HepG2 (cell line): ENCODE results near the gene CAND2. TPM values are rescaled to one million over a fixed set of nuclear protein-coding genes. Genes with fewer than 3 reads are reported as not detected.

Source experiments
- GATAD2A ChIP-seq: IDR thresholded peaks from 2 replicates; pipeline ENCODE4 v1.6.1; 2016
- PHF5A ChIP-seq: IDR thresholded peaks from one replicate; pipeline ENCODE4 v1.6.1; 2018; ENCODE audit warnings: low read depth, missing genetic modification reagents; ENCODE audit not compliant: unreplicated experiment
- TAF15 ChIP-seq: fragments of 200-400 bp; formaldehyde crosslinking; IDR thresholded peaks from one replicate; pipeline ENCODE4 v1.6.1; 2018; ENCODE audit warnings: mild to moderate bottlenecking, low read depth, low read length; ENCODE audit not compliant: poor library complexity, severe bottlenecking
- U2AF2 ChIP-seq: fragments of 200-400 bp; formaldehyde crosslinking; IDR thresholded peaks from 2 replicates; pipeline ENCODE4 v1.6.1; 2017; ENCODE audit warnings: low read depth, mild to moderate bottlenecking, low read length
- ZBTB10 ChIP-seq: sonication (generic); formaldehyde crosslinking; IDR thresholded peaks from 2 replicates; pipeline ENCODE4 v1.4.0; 2020; ENCODE audit warnings: missing genetic modification reagents, borderline replicate concordance
- ZBTB20 ChIP-seq: sonication (generic); formaldehyde crosslinking; IDR thresholded peaks from 2 replicates; pipeline ENCODE4 v1.8.1; 2023; ENCODE audit warnings: missing genetic modification reagents, low read depth, mild to moderate bottlenecking, borderline replicate concordance
- ZBTB40 ChIP-seq, 2 experiments: fragments of 450-650 bp in 1 of 2; sonication (generic) in 1 of 2; formaldehyde crosslinking in 1 of 2; IDR thresholded peaks; 2 replicates each; pipeline versions ENCODE4 v1.6.1 to v1.8.0; 2016 to 2022; ENCODE audit warnings: antibody characterized with exemption in 1 of 2, mild to moderate bottlenecking in 1 of 2, missing genetic modification reagents in 1 of 2
- ZNF557 ChIP-seq: sonication (generic); formaldehyde crosslinking; IDR thresholded peaks from 2 replicates; pipeline ENCODE4 v1.4.0; 2020; ENCODE audit warnings: missing genetic modification reagents
- polyA plus RNA-seq, 8 experiments: library from polyadenylated mRNA; depleted of rRNA in 3 of 8; stranded (reverse) in 7 of 8; unstranded in 1 of 8; fragments of >200 nt; fragmentation: Illumina TruSeq in 4 of 8; extraction: Trizol in 4 of 8; gene quantifications; 2 replicates each; pipeline versions ENCODE4 v1.2.1 to v1.2.3, GENCODE V29; 2011 to 2016; ENCODE audit warnings: low read depth in 4 of 8, missing spikeins in 1 of 8, mixed read lengths in 1 of 8; ENCODE audit not compliant: insufficient read depth in 1 of 8
- total RNA-seq, 5 experiments: library from RNA; depleted of rRNA; stranded (reverse); fragments of >200 nt; fragmentation: Illumina TruSeq; extraction: Trizol; gene quantifications; 2 replicates each; pipeline ENCODE4 v1.2.3, GENCODE V29; 2016; ENCODE audit warnings: low read depth in 1 of 5
- TF ChIP-seq, protein P1 (sequence below): sonication (generic); formaldehyde crosslinking; IDR thresholded peaks from 2 replicates; pipeline ENCODE4 v1.8.1; 2023; ENCODE audit warnings: missing genetic modification reagents, mild to moderate bottlenecking, borderline replicate concordance
- TF ChIP-seq, protein P2 (sequence below): sonication (generic); formaldehyde crosslinking; IDR thresholded peaks from 2 replicates; pipeline ENCODE4 v1.9.0; 2022; ENCODE audit warnings: missing genetic modification reagents, mild to moderate bottlenecking, borderline replicate concordance
- TF ChIP-seq, protein P3 (sequence below): fragments of 450-650 bp; IDR thresholded peaks from 2 replicates; pipeline ENCODE4 v1.6.1; 2017

The CAND2 gene
- total and polyA plus RNA-seq, 2 of the 13 experiments (the other 11 are each of a cell fraction or from before 2014, with no cell fraction given), result 0.01 TPM; not detected in 1

GRCh38 chr3:12868039-12869034 is 71.9 kb downstream of the CAND2 start (continued):
- no peak for TF ChIP-seq ZBTB10
- no peak for TF ChIP-seq U2AF2
- TF ChIP-seq, protein P1, sequence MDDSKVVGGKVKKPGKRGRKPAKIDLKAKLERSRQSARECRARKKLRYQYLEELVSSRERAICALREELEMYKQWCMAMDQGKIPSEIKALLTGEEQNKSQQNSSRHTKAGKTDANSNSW (CRISPR knock-in tag), result no peak
- TF ChIP-seq ZBTB40 (IDR thresholded peaks at IDR 0.05), result no peak
- TF ChIP-seq ZBTB40 (CRISPR knock-in tag; IDR thresholded peaks at IDR 0.05), result no peak
- no peak for TF ChIP-seq TAF15
- TF ChIP-seq, protein P2, sequence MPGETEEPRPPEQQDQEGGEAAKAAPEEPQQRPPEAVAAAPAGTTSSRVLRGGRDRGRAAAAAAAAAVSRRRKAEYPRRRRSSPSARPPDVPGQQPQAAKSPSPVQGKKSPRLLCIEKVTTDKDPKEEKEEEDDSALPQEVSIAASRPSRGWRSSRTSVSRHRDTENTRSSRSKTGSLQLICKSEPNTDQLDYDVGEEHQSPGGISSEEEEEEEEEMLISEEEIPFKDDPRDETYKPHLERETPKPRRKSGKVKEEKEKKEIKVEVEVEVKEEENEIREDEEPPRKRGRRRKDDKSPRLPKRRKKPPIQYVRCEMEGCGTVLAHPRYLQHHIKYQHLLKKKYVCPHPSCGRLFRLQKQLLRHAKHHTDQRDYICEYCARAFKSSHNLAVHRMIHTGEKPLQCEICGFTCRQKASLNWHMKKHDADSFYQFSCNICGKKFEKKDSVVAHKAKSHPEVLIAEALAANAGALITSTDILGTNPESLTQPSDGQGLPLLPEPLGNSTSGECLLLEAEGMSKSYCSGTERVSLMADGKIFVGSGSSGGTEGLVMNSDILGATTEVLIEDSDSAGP (CRISPR knock-in tag), result peak; percentile 56; the same call in 1 of the 2 replicates
- TF ChIP-seq, protein P3, sequence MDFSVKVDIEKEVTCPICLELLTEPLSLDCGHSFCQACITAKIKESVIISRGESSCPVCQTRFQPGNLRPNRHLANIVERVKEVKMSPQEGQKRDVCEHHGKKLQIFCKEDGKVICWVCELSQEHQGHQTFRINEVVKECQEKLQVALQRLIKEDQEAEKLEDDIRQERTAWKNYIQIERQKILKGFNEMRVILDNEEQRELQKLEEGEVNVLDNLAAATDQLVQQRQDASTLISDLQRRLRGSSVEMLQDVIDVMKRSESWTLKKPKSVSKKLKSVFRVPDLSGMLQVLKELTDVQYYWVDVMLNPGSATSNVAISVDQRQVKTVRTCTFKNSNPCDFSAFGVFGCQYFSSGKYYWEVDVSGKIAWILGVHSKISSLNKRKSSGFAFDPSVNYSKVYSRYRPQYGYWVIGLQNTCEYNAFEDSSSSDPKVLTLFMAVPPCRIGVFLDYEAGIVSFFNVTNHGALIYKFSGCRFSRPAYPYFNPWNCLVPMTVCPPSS, result no peak
- 0 out of 2 replicates have a peak, but pooled peaks have one; percentile 30 for TF ChIP-seq GATAD2A (CRISPR knock-in tag)
- TF ChIP-seq ZNF557, result no peak
- no peak for TF ChIP-seq ZBTB20
- TF ChIP-seq PHF5A (CRISPR knock-in tag), result no peak
